HepG2 (cell line): ENCODE results near the gene PHF14. TPM values are rescaled to one million over a fixed set of nuclear protein-coding genes. Genes with fewer than 3 reads are reported as not detected.

Experiments used
- ATAC-seq: fragments of 200-7000 bp; cut with Tn5 transposase; 3 replicates; pipeline ENCODE4 v1.9.1; 2020; ENCODE audit warnings: mild to moderate bottlenecking, moderate library complexity
- BruUV-seq: library from RNA; stranded (reverse); fragments of 400-500 nt; replicated peaks from 2 replicates; lab custom pipeline; 2021; lab: Mats Ljungman, UMichigan
- CTCF ChIA-PET: fragments of 300-600 bp; formaldehyde crosslinking; extraction: SDS; loops from one replicate; lab custom pipeline; 2021; ENCODE audit warnings: low total read pairs, inconsistent platforms, low intra/inter-chr PET ratio; lab: Yijun Ruan, JAX
- POLR2A ChIA-PET: fragments of 350-600 bp; sonication (Branson Sonifier 250); formaldehyde crosslinking; loops from one replicate; lab custom pipeline; 2020; ENCODE audit warnings: antibody characterized with exemption, inconsistent platforms; lab: Yijun Ruan, JAX
- DNase-seq: peaks from one replicate; pipeline ENCODE4 v3.0.0-alpha.2; 2015; ENCODE audit warnings: low spot score
- FAIRE-seq: peaks from 3 replicates; lab custom pipeline; 2011; peaks lifted over from hg19 to GRCh38; lab: Jason Lieb, UNC
- H2AFZ ChIP-seq: one replicate; pipeline ENCODE4 v1.6.1; 2011; ENCODE audit warnings: low read length, inconsistent platforms
- H3K27ac ChIP-seq: fragments of 300-600 bp; 3 replicates; pipeline ENCODE4 v1.8.0; 2011; ENCODE audit warnings: mixed run types, mild to moderate bottlenecking, mixed read lengths, low read length, inconsistent platforms; ENCODE audit not compliant: insufficient read depth; ENCODE audit errors: extremely low read length
- H3K27me3 ChIP-seq, 2 experiments: fragments of 200-600 bp in 1 of 2; 2 replicates in 1 of 2; 3 replicates in 1 of 2; pipeline versions ENCODE4 v1.6.0 to v1.8.0; 2011; ENCODE audit warnings: low read length in 2 of 2, mild to moderate bottlenecking in 2 of 2, moderate library complexity in 2 of 2, inconsistent platforms in 1 of 2; ENCODE audit not compliant: insufficient read depth in 2 of 2, control insufficient read depth in 1 of 2
- H3K36me3 ChIP-seq, 2 experiments: fragments of 200-600 bp in 1 of 2; replicated peaks in 1 of 2; 2 replicates in 1 of 2; 3 replicates in 1 of 2; pipeline versions ENCODE4 v1.5.1 to v1.8.0; 2011; ENCODE audit warnings: low read length in 2 of 2, inconsistent platforms in 1 of 2; ENCODE audit not compliant: insufficient read depth in 2 of 2, control insufficient read depth in 1 of 2
- H3K4me1 ChIP-seq: 2 replicates; pipeline ENCODE4 v1.5.1; 2012; ENCODE audit warnings: low read length, inconsistent platforms; ENCODE audit not compliant: insufficient read depth
- H3K4me2 ChIP-seq: 2 replicates; pipeline ENCODE4 v1.6.0; 2011; ENCODE audit warnings: low read depth, low read length, inconsistent platforms
- H3K4me3 ChIP-seq, 3 experiments: fragments of 200-600 bp in 1 of 3; sonication (generic), shearing (Covaris generic) in 1 of 3; replicated peaks in 1 of 3; 2 replicates each; pipeline ENCODE4 v1.5.1; 2011 to 2016; ENCODE audit warnings: low read length in 3 of 3, inconsistent platforms in 2 of 3, low read depth in 2 of 3, mild to moderate bottlenecking in 2 of 3, control low read depth in 1 of 3, mixed read lengths in 1 of 3; ENCODE audit not compliant: insufficient read depth in 1 of 3
- H3K79me2 ChIP-seq: one replicate; pipeline ENCODE4 v1.6.1; 2011; ENCODE audit warnings: low read length, inconsistent platforms; ENCODE audit not compliant: insufficient read depth
- H3K9ac ChIP-seq: 2 replicates; pipeline ENCODE4 v1.6.0; 2011; ENCODE audit warnings: mild to moderate bottlenecking, low read depth, low read length, inconsistent platforms; ENCODE audit not compliant: insufficient read depth
- H3K9me3 ChIP-seq: 2 replicates; pipeline ENCODE4 v1.5.1; 2012; ENCODE audit warnings: mild to moderate bottlenecking, low read length
- H4K20me1 ChIP-seq: 2 replicates; pipeline ENCODE4 v1.6.0; 2011; ENCODE audit warnings: inconsistent platforms, mild to moderate bottlenecking, low read length, moderate library complexity; ENCODE audit not compliant: insufficient read depth
- ERF ChIP-seq: IDR thresholded peaks from 2 replicates; pipeline ENCODE4 v1.6.1; 2018; ENCODE audit warnings: missing biosample characterization, missing genetic modification reagents
- HNRNPH1 ChIP-seq: fragments of 200-400 bp; formaldehyde crosslinking; optimal IDR thresholded peaks from 2 replicates; pipeline ENCODE3; 2017; ENCODE audit warnings: mild to moderate bottlenecking, low read depth, low read length
- KLF15 ChIP-seq: sonication (generic); formaldehyde crosslinking; IDR thresholded peaks from 2 replicates; pipeline ENCODE4 v1.8.1; 2023; ENCODE audit warnings: borderline replicate concordance, mild to moderate bottlenecking, inconsistent platforms, missing genetic modification reagents, mixed read lengths
- KMT2B ChIP-seq: IDR thresholded peaks from 2 replicates; pipeline ENCODE4 v1.6.1; 2016; ENCODE audit warnings: missing genetic modification reagents, missing compliant biosample characterization
- MYNN ChIP-seq: sonication (generic); formaldehyde crosslinking; IDR thresholded peaks from 2 replicates; pipeline ENCODE4 v1.4.0; 2020; ENCODE audit warnings: mild to moderate bottlenecking, low read depth, missing genetic modification reagents
- SALL1 ChIP-seq: sonication (generic); formaldehyde crosslinking; IDR thresholded peaks from 2 replicates; pipeline ENCODE4 v1.8.0; 2022; ENCODE audit warnings: mild to moderate bottlenecking, missing genetic modification reagents
- ZNF451 ChIP-seq: sonication (generic); formaldehyde crosslinking; IDR thresholded peaks from 2 replicates; pipeline ENCODE4 v1.5.0; 2020; ENCODE audit warnings: mild to moderate bottlenecking, missing genetic modification reagents
- ZNF563 ChIP-seq: sonication (generic); formaldehyde crosslinking; IDR thresholded peaks from 2 replicates; pipeline ENCODE4 v1.8.0; 2022; ENCODE audit warnings: mild to moderate bottlenecking, moderate library complexity, missing genetic modification reagents
- ZNF670 ChIP-seq: sonication (generic); formaldehyde crosslinking; IDR thresholded peaks from 2 replicates; pipeline ENCODE4 v1.8.0; 2022; ENCODE audit warnings: mild to moderate bottlenecking, missing genetic modification reagents, borderline replicate concordance
- ZSCAN22 ChIP-seq: sonication (generic); formaldehyde crosslinking; IDR thresholded peaks from 2 replicates; pipeline ENCODE4 v1.4.0; 2020; ENCODE audit warnings: mild to moderate bottlenecking, missing genetic modification reagents
- WGBS: methylation state at CpG from one replicate; pipeline ENCODE4 v1.1.6; 2017; ENCODE audit warnings: low lambda C conversion rate; 5-methylcytosine and 5-hydroxymethylcytosine counted together
- in situ Hi-C: cut with HindIII; loops from 2 replicates; pipeline ENCODE4 v1.10.0; 2017; ENCODE audit warnings: low pct_unique_long_range_greater_than_20kb; ENCODE audit not compliant: extremely low pct_ligation_motif_present
- intact Hi-C: fragments of 100-400 bp; cut with micrococcal nuclease; formaldehyde crosslinking; loops from one replicate; pipeline ENCODE4 v1.10.0; 2022; ENCODE audit not compliant: unreplicated experiment
- polyA plus RNA-seq, 8 experiments: library from polyadenylated mRNA; depleted of rRNA in 3 of 8; stranded (reverse) in 7 of 8; unstranded in 1 of 8; fragments of >200 nt; fragmentation: Illumina TruSeq in 4 of 8; extraction: Trizol in 4 of 8; gene quantifications; 2 replicates each; pipeline versions ENCODE4 v1.2.1 to v1.2.3, GENCODE V29; 2011 to 2016; ENCODE audit warnings: low read depth in 4 of 8, missing spikeins in 1 of 8, mixed read lengths in 1 of 8; ENCODE audit not compliant: insufficient read depth in 1 of 8
- total RNA-seq, 5 experiments: library from RNA; depleted of rRNA; stranded (reverse); fragments of >200 nt; fragmentation: Illumina TruSeq; extraction: Trizol; gene quantifications; 2 replicates each; pipeline ENCODE4 v1.2.3, GENCODE V29; 2016; ENCODE audit warnings: low read depth in 1 of 5
- TF ChIP-seq, protein P1 (sequence below): sonication (generic); formaldehyde crosslinking; IDR thresholded peaks from 2 replicates; pipeline ENCODE4 v1.4.0; 2020; ENCODE audit warnings: missing genetic modification reagents, mild to moderate bottlenecking, borderline replicate concordance

Gene PHF14
- total and polyA plus RNA-seq, 2 of the 13 experiments (the other 11 are each of a cell fraction or from before 2014, with no cell fraction given), result 18.9 to 68.7 TPM

GRCh38 chr7:11208883-11209465 lies 235.3 kb downstream of the PHF14 start:
- ATAC-seq (no peak), FAIRE-seq (no peak), DNase-seq (no peak)
- H3K36me3 ChIP-seq, result no peaks in the 10 kb centered on the region
- POLR2A ChIA-PET, result no interaction called here
- no TSS peak for BruUV-seq
- H3K4me1 ChIP-seq, result peaks cover 14% of the 10 kb centered on the region
- H2AFZ ChIP-seq, result no peak overlapping the region
- no peak overlapping the region for H3K4me3 ChIP-seq
- H3K4me2 ChIP-seq, result no peak overlapping the region
- H3K9ac ChIP-seq, result no peak overlapping the region
- H3K9me3 ChIP-seq, result no peaks in the 10 kb centered on the region
- no peak overlapping the region for H3K27ac ChIP-seq
- CTCF ChIA-PET, result no interaction called here
- intact Hi-C loops (no loop called here), in situ Hi-C loops (no loop called here)
- no peaks in the 10 kb centered on the region for H4K20me1 ChIP-seq
- WGBS, result 12% methylated on average over 5 of the region's 5 CpGs
- H3K27me3 ChIP-seq, result no peaks in the 10 kb centered on the region; a peak in 1 of 5 replicates
- TF ChIP-seq HNRNPH1 (no peak), ZSCAN22 (CRISPR knock-in tag) (no peak)
- TF ChIP-seq, all 625 proteins: peak for 0
- no peaks in the 10 kb centered on the region for H3K79me2 ChIP-seq

GRCh38 chr7:11210374-11210773 lies 236.7 kb downstream of the PHF14 start:
- WGBS, result 48% methylated on average over 2 of the region's 2 CpGs
- DNase-seq (no peak), FAIRE-seq (no peak), ATAC-seq (no peak)
- BruUV-seq, result no TSS peak
- Histone ChIP-seq H2AFZ (no peak overlapping the region), H3K9me3 (no peaks in the 10 kb centered on the region), H3K4me2 (no peak overlapping the region), H3K36me3 (no peaks in the 10 kb centered on the region), H3K9ac (no peak overlapping the region), H3K27me3 (no peaks in the 10 kb centered on the region; a peak in 1 of 5 replicates), H4K20me1 (no peaks in the 10 kb centered on the region)
- intact Hi-C loops, result loop anchor here (5.0 kb wide), 2 partner anchors 273 to 323 kb away; no protein-coding TSS in a partner anchor
- ChIA-PET CTCF (no interaction called here), POLR2A (no interaction called here)
- in situ Hi-C loops, result no loop called here
- TF ChIP-seq HNRNPH1, result no peak
- no peak for TF ChIP-seq ERF
- TF ChIP-seq KMT2B (CRISPR knock-in tag), result no peak
- TF ChIP-seq ZNF451 (CRISPR knock-in tag), result no peak
- TF ChIP-seq, protein P1, sequence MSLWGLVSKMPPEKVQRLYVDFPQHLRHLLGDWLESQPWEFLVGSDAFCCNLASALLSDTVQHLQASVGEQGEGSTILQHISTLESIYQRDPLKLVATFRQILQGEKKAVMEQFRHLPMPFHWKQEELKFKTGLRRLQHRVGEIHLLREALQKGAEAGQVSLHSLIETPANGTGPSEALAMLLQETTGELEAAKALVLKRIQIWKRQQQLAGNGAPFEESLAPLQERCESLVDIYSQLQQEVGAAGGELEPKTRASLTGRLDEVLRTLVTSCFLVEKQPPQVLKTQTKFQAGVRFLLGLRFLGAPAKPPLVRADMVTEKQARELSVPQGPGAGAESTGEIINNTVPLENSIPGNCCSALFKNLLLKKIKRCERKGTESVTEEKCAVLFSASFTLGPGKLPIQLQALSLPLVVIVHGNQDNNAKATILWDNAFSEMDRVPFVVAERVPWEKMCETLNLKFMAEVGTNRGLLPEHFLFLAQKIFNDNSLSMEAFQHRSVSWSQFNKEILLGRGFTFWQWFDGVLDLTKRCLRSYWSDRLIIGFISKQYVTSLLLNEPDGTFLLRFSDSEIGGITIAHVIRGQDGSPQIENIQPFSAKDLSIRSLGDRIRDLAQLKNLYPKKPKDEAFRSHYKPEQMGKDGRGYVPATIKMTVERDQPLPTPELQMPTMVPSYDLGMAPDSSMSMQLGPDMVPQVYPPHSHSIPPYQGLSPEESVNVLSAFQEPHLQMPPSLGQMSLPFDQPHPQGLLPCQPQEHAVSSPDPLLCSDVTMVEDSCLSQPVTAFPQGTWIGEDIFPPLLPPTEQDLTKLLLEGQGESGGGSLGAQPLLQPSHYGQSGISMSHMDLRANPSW (CRISPR knock-in tag), result no peak
- TF ChIP-seq MYNN (CRISPR knock-in tag), result no peak
- no peak for TF ChIP-seq ZNF670 (CRISPR knock-in tag)
- no peak for TF ChIP-seq ZNF563
- TF ChIP-seq KLF15 (CRISPR knock-in tag), result no peak
- TF ChIP-seq SALL1, result no peak
- TF ChIP-seq, all 625 proteins: peak for 0
- H3K79me2 ChIP-seq, result no peaks in the 10 kb centered on the region
- no peak overlapping the region for H3K4me3 ChIP-seq
- no peak overlapping the region for H3K27ac ChIP-seq
- peaks cover 14% of the 10 kb centered on the region for H3K4me1 ChIP-seq
